ENCODE results near the gene RHBDL2. TPM values are rescaled to one million over a fixed set of nuclear protein-coding genes. Genes with fewer than 3 reads are reported as not detected.

RHBDL2 gene
- 5.1 and 16.2 TPM in 2 replicates for total RNA-seq

GRCh38 chr1:38941527-38942019 is at the start of gene RHBDL2:
Gene RHBDL2, minus strand, starts transcription at chr1:38941830. Its CDS starts 22,618 bp downstream, at chr1:38919212.

DNA sequence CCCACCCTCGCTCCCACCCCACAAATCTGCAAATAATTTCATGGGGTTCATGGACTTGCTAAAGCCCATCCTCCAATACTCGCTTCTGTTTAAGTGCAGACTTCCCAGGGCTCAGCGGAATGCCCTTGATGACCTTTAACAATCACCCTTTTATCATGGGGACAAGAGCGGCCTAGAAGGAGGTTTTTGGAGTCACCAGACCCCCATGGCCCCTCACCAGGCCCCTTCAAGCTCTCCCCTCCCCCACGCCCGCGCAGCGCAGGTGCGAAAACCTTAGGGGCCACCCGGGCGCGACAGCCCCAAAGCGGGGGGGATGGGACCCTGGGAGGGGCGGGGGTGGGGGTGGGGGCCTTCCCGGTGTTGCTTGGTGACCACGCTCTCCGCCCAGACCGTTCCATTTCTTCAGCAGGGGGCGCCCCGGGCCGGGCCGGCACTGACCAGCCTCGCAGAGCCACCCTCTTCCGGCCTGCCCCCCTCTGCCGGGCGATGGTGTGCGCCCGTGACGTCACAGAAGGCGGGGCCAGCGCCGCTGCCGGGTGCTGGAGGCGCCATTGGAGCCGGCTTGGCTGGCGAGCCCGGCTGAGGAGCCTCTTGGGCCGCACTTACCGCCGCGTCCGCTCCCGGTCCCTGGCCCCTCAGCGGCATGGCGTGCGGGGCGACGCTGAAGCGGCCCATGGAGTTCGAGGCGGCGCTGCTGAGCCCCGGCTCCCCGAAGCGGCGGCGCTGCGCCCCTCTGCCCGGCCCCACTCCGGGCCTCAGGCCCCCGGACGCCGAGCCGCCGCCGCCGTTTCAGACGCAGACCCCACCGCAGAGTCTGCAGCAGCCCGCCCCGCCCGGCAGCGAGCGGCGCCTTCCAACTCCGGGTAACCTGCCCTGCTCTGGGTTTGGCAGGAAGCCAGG is 49.4 kb upstream of the RHBDL2 start, which contains the start of gene AKIRIN1:
TSS of gene AKIRIN1 (plus strand) at position 539 of the 900 bp plus-strand sequence. CDS start at position 644, 105 bp downstream.

DNA sequence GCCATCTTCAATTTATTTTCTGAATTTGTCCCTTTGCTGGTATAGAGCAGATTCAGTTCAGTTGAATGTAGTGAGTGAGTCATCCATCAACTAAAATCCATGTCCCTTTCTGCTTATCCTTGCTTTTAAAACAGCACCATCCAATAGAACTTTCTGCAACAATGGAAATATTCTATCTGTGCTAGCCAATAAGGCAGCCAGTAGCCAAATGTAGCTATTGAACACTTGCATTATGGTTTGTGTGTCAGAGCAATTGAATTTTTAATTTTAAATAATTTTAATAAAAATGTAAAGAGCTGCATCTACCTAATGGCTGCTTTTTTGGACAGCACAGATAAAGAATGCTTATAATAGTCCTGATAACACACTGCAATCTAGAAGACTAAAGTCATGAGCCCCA is 60.1 kb downstream of the RHBDL2 start, which contains the start of gene GJA9:
TSS of gene GJA9 (minus strand) at position 101 of the 400 bp plus-strand sequence. CDS start 5,489 bp downstream, outside the sequence.

DNA sequence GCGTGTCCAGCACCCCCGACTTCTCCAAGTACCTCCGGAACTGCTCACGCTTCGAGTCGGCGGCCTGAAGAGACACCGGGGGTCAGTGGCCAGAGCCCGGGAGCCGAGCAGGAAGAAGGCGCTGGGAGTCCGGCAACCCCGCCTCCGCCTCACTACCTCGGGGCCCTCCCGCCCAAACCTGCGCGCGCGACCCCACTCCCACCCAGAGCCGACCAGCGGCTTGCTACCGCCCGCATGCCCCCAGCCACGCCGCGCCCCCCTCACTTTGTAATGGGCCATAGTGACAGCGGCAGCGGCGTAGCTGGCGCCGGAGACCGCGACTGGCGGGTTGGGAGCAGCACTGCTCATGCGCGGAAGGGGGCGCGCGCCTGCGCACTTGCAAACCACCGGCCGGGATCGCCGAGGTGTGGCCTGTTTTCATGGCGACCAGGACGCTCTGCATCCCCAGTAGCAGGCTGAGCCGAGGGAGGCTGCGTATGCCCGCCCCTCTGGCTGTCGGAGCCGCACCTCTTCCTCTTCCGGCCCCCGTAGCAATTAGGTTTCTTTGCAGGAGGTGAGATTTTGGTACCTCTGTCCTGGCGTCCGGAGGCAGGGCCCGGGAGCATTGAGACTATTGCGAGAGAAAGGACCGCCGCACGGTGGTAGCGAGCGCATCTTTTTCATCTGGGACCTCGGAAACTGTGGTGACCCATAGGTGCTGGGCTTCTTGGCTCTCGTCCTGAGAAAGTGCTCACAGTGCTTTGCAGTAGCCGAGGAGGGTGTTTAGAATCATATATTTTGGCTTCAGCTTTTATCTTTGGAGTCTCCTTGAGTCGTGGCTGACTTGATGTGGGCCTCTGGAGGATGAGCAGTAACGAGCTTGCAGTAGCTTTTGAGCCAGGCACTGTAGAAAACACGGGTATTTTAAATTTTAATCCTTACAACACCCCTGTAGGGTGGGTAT is 68.3 kb downstream of the RHBDL2 start, which contains the start of gene MYCBP:
TSS of gene MYCBP (minus strand) at position 322 of the 943 bp plus-strand sequence. CDS start at position 279, 43 bp downstream.

GRCh38 chr1:38859561-38860453 is 81.8 kb downstream of the RHBDL2 start, which contains the start of gene RRAGC:
Gene RRAGC, minus strand, starts transcription at chr1:38859772. Its CDS starts 126 bp downstream, at chr1:38859646.

Other genes starting within 250 kb of the RHBDL2 start
- 25.3 and 40.6 TPM in 2 replicates for gene RRAGC, start 82.1 kb downstream of the RHBDL2 start, total RNA-seq
- gene MYCBP, start 68.5 kb downstream of the RHBDL2 start, total RNA-seq: 10.2 and 12.3 TPM in 2 replicates
- gene GJA9, start 60.2 kb downstream of the RHBDL2 start, total RNA-seq: under 0.01 and 0.50 TPM in 2 replicates
- gene AKIRIN1, start 49.4 kb upstream of the RHBDL2 start, total RNA-seq: 77.9 and 99.5 TPM in 2 replicates
- gene NDUFS5, start 84.5 kb upstream of the RHBDL2 start, total RNA-seq: 244 and 442 TPM in 2 replicates

Data from nasal cavity respiratory epithelium epithelial cell of viscerocranial mucosa (primary cell).